Vagina (tissue), 2 donors: Measurements from ENCODE around the gene GABBR2. TPM values are rescaled to one million over a fixed set of nuclear protein-coding genes. Genes with fewer than 3 reads are reported as not detected.

Experiments
- DNase-seq, 2 donors: peaks; one replicate each; pipeline ENCODE4 v3.0.0-alpha.2; 2017; ENCODE audit errors: extremely low spot score in 2 of 2
- H3K27ac ChIP-seq: fragments of 200-600 bp; sonication (generic); one replicate; pipeline ENCODE4 v1.5.1; 2019
- H3K27me3 ChIP-seq: fragments of 200-600 bp; sonication (generic); one replicate; pipeline ENCODE4 v1.5.1; 2019
- H3K36me3 ChIP-seq, 2 donors: fragments of 200-600 bp; sonication (generic); one replicate each; pipeline ENCODE4 v1.5.1; 2017 to 2019
- H3K4me1 ChIP-seq: fragments of 200-600 bp; sonication (generic); one replicate; pipeline ENCODE4 v1.5.1; 2019
- H3K4me3 ChIP-seq, 2 donors: fragments of 200-600 bp; sonication (generic); 1 replicate in 1 of 2; 2 replicates in 1 of 2; pipeline ENCODE4 v1.5.1; 2016 to 2019
- H3K9me3 ChIP-seq: fragments of 200-600 bp; sonication (generic); one replicate; pipeline ENCODE4 v1.5.1; 2019
- POLR2A ChIP-seq, 2 donors: fragments of 450-650 bp; IDR thresholded peaks; one replicate each; pipeline ENCODE4 v1.6.1; 2017; ENCODE audit warnings: antibody characterized with exemption in 2 of 2, mild to moderate bottlenecking in 2 of 2, moderate library complexity in 2 of 2
- POLR2AphosphoS5 ChIP-seq, 2 donors: sonication (generic); formaldehyde crosslinking; IDR thresholded peaks; one replicate each; pipeline ENCODE4 v1.9.0; 2017; ENCODE audit warnings: antibody characterized with exemption in 2 of 2, mild to moderate bottlenecking in 2 of 2, low read depth in 1 of 2; ENCODE audit not compliant: insufficient read depth in 1 of 2
- intact Hi-C: fragments of 100-400 bp; cut with DNase I; formaldehyde crosslinking; loops from one replicate; pipeline ENCODE4 v1.15.1; 2023
- total RNA-seq: library from RNA; depleted of rRNA; stranded (reverse); fragments of >200 nt; gene quantifications from one replicate; pipeline ENCODE4 v1.2.3, GENCODE V29; 2016
- TF ChIP-seq, protein P1 (sequence below), 3 experiments: fragments of 450-650 bp in 2 of 3; fragments of 200-600 bp in 1 of 3; sonication (generic) in 1 of 3; IDR thresholded peaks; one replicate each; pipeline ENCODE4 v1.5.1; 2017 to 2019; ENCODE audit warnings: antibody characterized with exemption in 3 of 3, mild to moderate bottlenecking in 2 of 3, moderate library complexity in 2 of 3

Gene GABBR2
- total RNA-seq, 1 donor from 2014 or later = not detected

GRCh38 chr9:98488571-98489312, 220.0 kb downstream of the GABBR2 start:
- no peaks in the 10 kb centered on the region for H3K36me3 ChIP-seq
- no peak overlapping the region for H3K27ac ChIP-seq
- H3K4me3 ChIP-seq = no peak overlapping the region
- intact Hi-C loops = no loop called here
- H3K9me3 ChIP-seq = no peaks in the 10 kb centered on the region
- no peak for DNase-seq
- TF ChIP-seq, protein P1, sequence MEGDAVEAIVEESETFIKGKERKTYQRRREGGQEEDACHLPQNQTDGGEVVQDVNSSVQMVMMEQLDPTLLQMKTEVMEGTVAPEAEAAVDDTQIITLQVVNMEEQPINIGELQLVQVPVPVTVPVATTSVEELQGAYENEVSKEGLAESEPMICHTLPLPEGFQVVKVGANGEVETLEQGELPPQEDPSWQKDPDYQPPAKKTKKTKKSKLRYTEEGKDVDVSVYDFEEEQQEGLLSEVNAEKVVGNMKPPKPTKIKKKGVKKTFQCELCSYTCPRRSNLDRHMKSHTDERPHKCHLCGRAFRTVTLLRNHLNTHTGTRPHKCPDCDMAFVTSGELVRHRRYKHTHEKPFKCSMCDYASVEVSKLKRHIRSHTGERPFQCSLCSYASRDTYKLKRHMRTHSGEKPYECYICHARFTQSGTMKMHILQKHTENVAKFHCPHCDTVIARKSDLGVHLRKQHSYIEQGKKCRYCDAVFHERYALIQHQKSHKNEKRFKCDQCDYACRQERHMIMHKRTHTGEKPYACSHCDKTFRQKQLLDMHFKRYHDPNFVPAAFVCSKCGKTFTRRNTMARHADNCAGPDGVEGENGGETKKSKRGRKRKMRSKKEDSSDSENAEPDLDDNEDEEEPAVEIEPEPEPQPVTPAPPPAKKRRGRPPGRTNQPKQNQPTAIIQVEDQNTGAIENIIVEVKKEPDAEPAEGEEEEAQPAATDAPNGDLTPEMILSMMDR (IDR thresholded peaks at IDR 0.05) = no peak
- no peak for TF ChIP-seq POLR2AphosphoS5 (IDR thresholded peaks at IDR 0.05; ENCODE audit: insufficient read depth in 1 of 2, low read depth in 1 of 2)
- no peak for TF ChIP-seq POLR2A (IDR thresholded peaks at IDR 0.05)
- H3K27me3 ChIP-seq = no peaks in the 10 kb centered on the region
- no peaks in the 10 kb centered on the region for H3K4me1 ChIP-seq

- Histone ChIP-seq H3K27me3 (no peaks in the 10 kb centered on the region), H3K36me3 (no peaks in the 10 kb centered on the region), H3K27ac (no peak overlapping the region), H3K4me1 (no peaks in the 10 kb centered on the region), H3K9me3 (no peaks in the 10 kb centered on the region), H3K4me3 (no peak overlapping the region)
- TF ChIP-seq POLR2AphosphoS5 (IDR thresholded peaks at IDR 0.05; ENCODE audit: insufficient read depth in 1 of 2, low read depth in 1 of 2) = no peak
- TF ChIP-seq, protein P1 (IDR thresholded peaks at IDR 0.05) = no peak
- no peak for TF ChIP-seq POLR2A (IDR thresholded peaks at IDR 0.05)
- peak in 1 of 2 donors; percentile 69 for DNase-seq
- intact Hi-C loops = no loop called here
Observed at GRCh38 chr9:98485706-98486105, 223.0 kb downstream of the GABBR2 start.

- DNase-seq = peak in 1 of 2 donors; percentile 69
- Histone ChIP-seq H3K4me1 (no peaks in the 10 kb centered on the region), H3K27ac (no peak overlapping the region), H3K9me3 (no peaks in the 10 kb centered on the region), H3K27me3 (no peaks in the 10 kb centered on the region), H3K36me3 (no peaks in the 10 kb centered on the region), H3K4me3 (no peak overlapping the region)
- intact Hi-C loops = no loop called here
- TF ChIP-seq, protein P1 (IDR thresholded peaks at IDR 0.05) = no peak
- TF ChIP-seq POLR2AphosphoS5 (IDR thresholded peaks at IDR 0.05; ENCODE audit: insufficient read depth in 1 of 2, low read depth in 1 of 2) (no peak), POLR2A (IDR thresholded peaks at IDR 0.05) (no peak)
Observed at GRCh38 chr9:98484162-98484561, 224.6 kb downstream of the GABBR2 start.

DNA sequence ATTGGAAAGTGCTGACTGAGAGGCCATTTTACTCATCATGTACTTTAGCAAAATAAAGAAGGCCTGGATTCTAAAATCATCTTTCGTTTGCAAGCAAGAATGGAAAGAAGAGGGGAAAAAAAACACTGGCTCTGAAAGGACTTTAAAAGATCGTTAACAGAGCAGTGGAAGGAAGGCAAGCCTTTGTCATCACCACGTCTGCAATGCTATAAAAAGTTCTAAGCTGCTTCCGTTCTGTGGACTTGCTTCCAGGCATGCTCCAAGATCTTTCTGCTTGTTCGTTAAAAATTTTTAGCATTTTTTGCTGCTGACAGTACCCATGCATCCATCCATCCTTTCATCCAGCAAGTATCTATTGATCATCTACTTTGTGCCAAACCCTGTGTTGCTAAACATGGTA, 226.5 kb downstream of the GABBR2 start:
- no peaks in the 10 kb centered on the region for H3K9me3 ChIP-seq
- no peaks in the 10 kb centered on the region for H3K27me3 ChIP-seq
- no peaks in the 10 kb centered on the region for H3K36me3 ChIP-seq
- H3K4me1 ChIP-seq = no peaks in the 10 kb centered on the region
- H3K4me3 ChIP-seq = no peak overlapping the region
- H3K27ac ChIP-seq = no peak overlapping the region
- intact Hi-C loops = no loop called here
- peak in 1 of 2 donors; percentile 6 for DNase-seq
- TF ChIP-seq, protein P1 (IDR thresholded peaks at IDR 0.05) = no peak
- TF ChIP-seq POLR2AphosphoS5 (IDR thresholded peaks at IDR 0.05; ENCODE audit: insufficient read depth in 1 of 2, low read depth in 1 of 2) = no peak
- TF ChIP-seq POLR2A (IDR thresholded peaks at IDR 0.05) = no peak

GRCh38 chr9:98481676-98482075, 227.1 kb downstream of the GABBR2 start:
- intact Hi-C loops = no loop called here
- Histone ChIP-seq H3K4me1 (no peaks in the 10 kb centered on the region), H3K27me3 (no peaks in the 10 kb centered on the region), H3K9me3 (no peaks in the 10 kb centered on the region), H3K27ac (no peak overlapping the region), H3K36me3 (no peaks in the 10 kb centered on the region), H3K4me3 (no peak overlapping the region)
- TF ChIP-seq POLR2AphosphoS5 (IDR thresholded peaks at IDR 0.05; ENCODE audit: insufficient read depth in 1 of 2, low read depth in 1 of 2) (no peak), POLR2A (IDR thresholded peaks at IDR 0.05) (no peak)
- TF ChIP-seq, protein P1 (IDR thresholded peaks at IDR 0.05) = no peak
- DNase-seq = peak in 1 of 2 donors; percentile 44
